GM21526 (cell line): Measurements from ENCODE around the gene RGS16.
A peak's percentile ranks its signal among the peaks of the same experiment; 100 is the strongest.

ENCODE experiments used
- ATAC-seq: cut with Tn5 transposase; IDR thresholded peaks from one replicate; pipeline ENCODE4 v1.9.1; 2021; ENCODE audit warnings: moderate library complexity; ENCODE audit not compliant: unreplicated experiment, low FRiP score

Gene RGS16

GRCh38 chr1:182610606-182611194, 6.5 kb upstream of the RGS16 start:
- ATAC-seq, result no peak

GRCh38 chr1:182608845-182609610, 4.8 kb upstream of the RGS16 start:
- no peak for ATAC-seq

GRCh38 chr1:182608236-182608635, 4.0 kb upstream of the RGS16 start:
- no peak for ATAC-seq

- ATAC-seq, result no peak
These were observed 3.4 kb upstream of the RGS16 start for GRCh38 chr1:182607566-182607965.

- no peak for ATAC-seq
These were observed 479 bp downstream of the RGS16 start for GRCh38 chr1:182603646-182604174.

GRCh38 chr1:182602935-182603645, 1.1 kb downstream of the RGS16 start:
- no peak for ATAC-seq

- no peak for ATAC-seq
These were observed 2.3 kb downstream of the RGS16 start for GRCh38 chr1:182601913-182602312.

- no peak for ATAC-seq
These were observed 2.8 kb downstream of the RGS16 start for GRCh38 chr1:182601416-182601786.

GRCh38 chr1:182600745-182601415, 3.3 kb downstream of the RGS16 start:
- no peak for ATAC-seq

- no peak for ATAC-seq
These were observed 4.0 kb downstream of the RGS16 start for GRCh38 chr1:182600036-182600713.

GRCh38 chr1:182599339-182599738, 4.8 kb downstream of the RGS16 start:
- no peak for ATAC-seq

- no peak for ATAC-seq
These were observed 5.9 kb downstream of the RGS16 start for GRCh38 chr1:182598296-182598695.

GRCh38 chr1:182596934-182597333, 7.3 kb downstream of the RGS16 start:
- ATAC-seq, result no peak

GRCh38 chr1:182595641-182596240, 8.4 kb downstream of the RGS16 start:
- peak; percentile 47 for ATAC-seq

GRCh38 chr1:182589931-182590330, 14.3 kb downstream of the RGS16 start:
- no peak for ATAC-seq

- ATAC-seq, result no peak
These were observed 14.7 kb downstream of the RGS16 start for GRCh38 chr1:182589520-182589919.

GRCh38 chr1:182588500-182589396, 15.4 kb downstream of the RGS16 start, which contains the start of gene RNASEL:
Gene RNASEL (minus strand): TSS chr1:182589256. CDS start chr1:182586806, 2,450 bp downstream.
- ATAC-seq, result peak; percentile 76

GRCh38 chr1:182587666-182588499, 16.3 kb downstream of the RGS16 start:
- ATAC-seq, result no peak
